ENCODE results near the gene ZNF174. TPM values are rescaled to one million over a fixed set of nuclear protein-coding genes. Genes with fewer than 3 reads are reported as not detected.

Gene ZNF174
- polyA plus RNA-seq, 1 donor from 2014 or later = 13.0 TPM

DNA sequence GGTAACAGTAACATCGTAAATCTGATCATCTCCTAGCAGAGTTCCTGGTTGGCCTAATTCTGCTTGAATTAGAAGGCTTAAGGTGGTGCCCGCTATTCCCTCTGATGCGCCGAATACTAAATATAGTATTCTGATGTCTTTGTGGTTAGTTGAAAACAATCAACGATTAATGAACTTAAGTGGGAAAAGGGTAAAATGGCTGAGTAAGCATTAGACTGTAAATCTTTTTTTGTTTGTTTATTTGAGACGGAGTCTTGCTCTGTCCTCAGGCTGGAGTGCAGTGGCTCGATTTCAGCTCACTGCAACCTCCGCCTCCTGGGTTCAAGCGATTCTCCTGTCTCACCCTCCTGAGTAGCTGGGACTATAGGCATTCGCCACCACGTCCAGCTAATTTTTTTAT, 31.9 kb upstream of the ZNF174 start:
- Histone ChIP-seq H3K36me3 (ENCODE audit: insufficient read depth, low read length) (no peaks in the 10 kb centered on the region), H4K20me1 (ENCODE audit: insufficient read depth) (no peaks in the 10 kb centered on the region), H3F3A (ENCODE audit: insufficient read depth, low read length, poor library complexity, severe bottlenecking) (no peaks in the 10 kb centered on the region), H3K27ac (ENCODE audit: low read length) (no peak overlapping the region), H3K9ac (ENCODE audit: low read length) (no peak overlapping the region), H2AFZ (ENCODE audit: low read depth, low read length) (no peak overlapping the region), H3K4me2 (ENCODE audit: low read length) (no peak overlapping the region), H3K79me2 (replicated peaks; ENCODE audit: insufficient read depth, low read length) (no peaks in the 10 kb centered on the region), H3K4me3 (ENCODE audit: low read length) (no peak overlapping the region), H3K9me3 (ENCODE audit: low read length) (no peaks in the 10 kb centered on the region), H3K27me3 (ENCODE audit: insufficient read depth, low read depth, low read length) (no peaks in the 10 kb centered on the region), H3K9me2 (ENCODE audit: insufficient read depth, low read length) (no peaks in the 10 kb centered on the region)
- TF ChIP-seq REST (IDR thresholded peaks at IDR 0.05; ENCODE audit: borderline replicate concordance) = no peak
- TF ChIP-seq EZH2 (IDR thresholded peaks at IDR 0.05; ENCODE audit: borderline replicate concordance, insufficient read depth, low read length, poor library complexity, severe bottlenecking) = no peak
- TF ChIP-seq MXI1 (conservative IDR thresholded peaks at IDR 0.05; ENCODE audit: poor library complexity, severe bottlenecking) = no peak
- TF ChIP-seq EP300 (conservative IDR thresholded peaks at IDR 0.05; ENCODE audit: poor library complexity, severe bottlenecking) = no peak
- TF ChIP-seq POLR2AphosphoS5 (IDR thresholded peaks at IDR 0.05) = no peak
- TF ChIP-seq TAF1 (IDR thresholded peaks at IDR 0.05; ENCODE audit: low read depth) = no peak
- TF ChIP-seq SMC3 (conservative IDR thresholded peaks at IDR 0.05; ENCODE audit: poor library complexity) = no peak
- no peak for TF ChIP-seq RAD21 (conservative IDR thresholded peaks at IDR 0.05)
- no peak for TF ChIP-seq CTCF (IDR thresholded peaks at IDR 0.05; ENCODE audit: poor library complexity, severe bottlenecking)

DNA sequence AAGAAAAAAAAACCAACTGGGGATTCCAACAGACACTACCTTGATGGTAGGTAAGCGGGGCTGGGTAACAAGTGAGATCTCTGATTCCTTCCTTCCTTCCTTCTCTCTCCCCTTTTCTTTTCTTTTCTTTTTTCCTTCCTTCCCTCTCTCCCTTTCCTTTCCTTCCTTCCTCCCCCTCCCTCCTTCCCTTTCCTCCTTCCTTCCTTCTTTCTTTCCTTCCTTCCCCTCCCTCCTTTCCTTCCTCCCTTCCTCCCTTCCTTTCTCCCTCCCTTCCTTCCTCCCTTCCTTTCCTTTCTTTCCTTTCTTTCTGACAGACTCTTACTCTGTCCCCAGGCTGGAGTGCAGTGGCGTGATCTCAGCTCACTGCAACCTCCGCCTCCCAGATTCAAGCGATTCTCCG, 25.3 kb upstream of the ZNF174 start:
- no peak for TF ChIP-seq CTCF (IDR thresholded peaks at IDR 0.05; ENCODE audit: poor library complexity, severe bottlenecking)
- no peak for TF ChIP-seq POLR2AphosphoS5 (IDR thresholded peaks at IDR 0.05)
- TF ChIP-seq SMC3 (conservative IDR thresholded peaks at IDR 0.05; ENCODE audit: poor library complexity) = no peak
- no peak for TF ChIP-seq EZH2 (IDR thresholded peaks at IDR 0.05; ENCODE audit: borderline replicate concordance, insufficient read depth, low read length, poor library complexity, severe bottlenecking)
- TF ChIP-seq EP300 (conservative IDR thresholded peaks at IDR 0.05; ENCODE audit: poor library complexity, severe bottlenecking) = no peak
- TF ChIP-seq RAD21 (conservative IDR thresholded peaks at IDR 0.05) = no peak
- Histone ChIP-seq H3K4me3 (ENCODE audit: low read length) (no peak overlapping the region), H3K4me2 (ENCODE audit: low read length) (no peak overlapping the region), H3K9me3 (ENCODE audit: low read length) (no peaks in the 10 kb centered on the region), H3K27me3 (ENCODE audit: insufficient read depth, low read depth, low read length) (no peaks in the 10 kb centered on the region), H3K27ac (ENCODE audit: low read length) (no peak overlapping the region), H3K79me2 (replicated peaks; ENCODE audit: insufficient read depth, low read length) (no peaks in the 10 kb centered on the region), H3K9ac (ENCODE audit: low read length) (no peak overlapping the region), H4K20me1 (ENCODE audit: insufficient read depth) (no peaks in the 10 kb centered on the region), H3K9me2 (ENCODE audit: insufficient read depth, low read length) (no peaks in the 10 kb centered on the region), H3F3A (ENCODE audit: insufficient read depth, low read length, poor library complexity, severe bottlenecking) (no peaks in the 10 kb centered on the region), H2AFZ (ENCODE audit: low read depth, low read length) (no peak overlapping the region), H3K36me3 (ENCODE audit: insufficient read depth, low read length) (peaks cover 7% of the 10 kb centered on the region)

All from neural cell (in vitro differentiated cells).